Brain microvascular endothelial cell (primary cell): Measurements from ENCODE around the gene CLDN15.
"Not testable (repeated sequence)": the region's sequence is repeated elsewhere in the genome, so short reads cannot be mapped to it uniquely, and the experiment has no call there.

ENCODE experiments used
- DNase-seq: peaks from one replicate; pipeline ENCODE4 v3.0.0-alpha.2; 2020
- H3K27ac ChIP-seq: fragments of 250-450 bp; sonication (Bioruptor Pico); 2 replicates; pipeline ENCODE4 v1.5.1; 2020; ENCODE audit warnings: mild to moderate bottlenecking, moderate library complexity
- H3K27me3 ChIP-seq: fragments of 250-450 bp; sonication (Bioruptor Pico); replicated peaks from 2 replicates; pipeline ENCODE4 v1.5.1; 2020; ENCODE audit warnings: mild to moderate bottlenecking
- H3K36me3 ChIP-seq: fragments of 250-450 bp; sonication (Bioruptor Pico); replicated peaks from 2 replicates; pipeline ENCODE4 v1.5.1; 2020; ENCODE audit warnings: mild to moderate bottlenecking
- H3K4me3 ChIP-seq: 2 replicates; pipeline ENCODE4 v1.5.1; 2011; ENCODE audit warnings: low read depth, mild to moderate bottlenecking, control low read depth, low read length, moderate library complexity
- in situ Hi-C: cut with HindIII; loops from 2 replicates; pipeline ENCODE4 v1.10.0; 2017; ENCODE audit warnings: low sequenced_read_pairs, low pct_ligation_motif_present
- TF ChIP-seq, protein P1 (sequence below): IDR thresholded peaks from 2 replicates; pipeline ENCODE4 v1.5.1; 2011; ENCODE audit warnings: low read depth, mild to moderate bottlenecking, moderate library complexity, low read length, control low read depth, inconsistent platforms; ENCODE audit errors: missing control alignments

CLDN15 gene

DNA sequence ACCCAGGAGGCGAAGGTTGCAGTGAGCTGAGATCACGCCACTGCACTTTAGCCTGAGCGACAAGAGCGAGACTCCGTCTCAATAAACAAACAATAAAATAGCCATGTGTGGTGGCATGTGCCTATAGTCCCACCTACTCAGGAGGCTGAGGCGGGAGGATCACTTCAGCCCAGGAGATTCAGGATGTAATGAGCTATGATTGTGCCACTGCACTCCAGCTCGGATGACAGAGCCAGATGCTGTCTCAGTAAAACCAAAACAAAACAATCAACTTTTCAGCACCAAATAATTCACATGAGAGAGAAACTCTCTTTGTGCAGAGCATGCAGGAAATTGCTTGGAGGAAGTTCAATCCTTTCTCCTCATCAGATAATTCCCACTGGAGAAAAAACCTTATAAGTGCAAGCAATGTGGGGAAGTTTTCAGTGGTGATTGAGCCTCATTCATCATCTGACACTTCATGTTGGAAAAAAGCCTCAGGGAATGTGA lies 20.7 kb upstream of the CLDN15 start:
- H3K27ac ChIP-seq = no peak overlapping the region
- H3K36me3 ChIP-seq = no peaks in the 10 kb centered on the region
- H3K27me3 ChIP-seq = no peaks in the 10 kb centered on the region
- in situ Hi-C loops = no loop called here
- TF ChIP-seq, protein P1, sequence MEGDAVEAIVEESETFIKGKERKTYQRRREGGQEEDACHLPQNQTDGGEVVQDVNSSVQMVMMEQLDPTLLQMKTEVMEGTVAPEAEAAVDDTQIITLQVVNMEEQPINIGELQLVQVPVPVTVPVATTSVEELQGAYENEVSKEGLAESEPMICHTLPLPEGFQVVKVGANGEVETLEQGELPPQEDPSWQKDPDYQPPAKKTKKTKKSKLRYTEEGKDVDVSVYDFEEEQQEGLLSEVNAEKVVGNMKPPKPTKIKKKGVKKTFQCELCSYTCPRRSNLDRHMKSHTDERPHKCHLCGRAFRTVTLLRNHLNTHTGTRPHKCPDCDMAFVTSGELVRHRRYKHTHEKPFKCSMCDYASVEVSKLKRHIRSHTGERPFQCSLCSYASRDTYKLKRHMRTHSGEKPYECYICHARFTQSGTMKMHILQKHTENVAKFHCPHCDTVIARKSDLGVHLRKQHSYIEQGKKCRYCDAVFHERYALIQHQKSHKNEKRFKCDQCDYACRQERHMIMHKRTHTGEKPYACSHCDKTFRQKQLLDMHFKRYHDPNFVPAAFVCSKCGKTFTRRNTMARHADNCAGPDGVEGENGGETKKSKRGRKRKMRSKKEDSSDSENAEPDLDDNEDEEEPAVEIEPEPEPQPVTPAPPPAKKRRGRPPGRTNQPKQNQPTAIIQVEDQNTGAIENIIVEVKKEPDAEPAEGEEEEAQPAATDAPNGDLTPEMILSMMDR = no peak
- H3K4me3 ChIP-seq = no peak overlapping the region
- DNase-seq = no peak

GRCh38 chr7:101255796-101256195 lies 18.2 kb upstream of the CLDN15 start:
- in situ Hi-C loops = no loop called here
- Histone ChIP-seq H3K36me3 (no peaks in the 10 kb centered on the region), H3K27ac (no peak overlapping the region), H3K4me3 (no peak overlapping the region), H3K27me3 (no peaks in the 10 kb centered on the region)
- no peak for DNase-seq
- TF ChIP-seq, protein P1 = no peak

DNA sequence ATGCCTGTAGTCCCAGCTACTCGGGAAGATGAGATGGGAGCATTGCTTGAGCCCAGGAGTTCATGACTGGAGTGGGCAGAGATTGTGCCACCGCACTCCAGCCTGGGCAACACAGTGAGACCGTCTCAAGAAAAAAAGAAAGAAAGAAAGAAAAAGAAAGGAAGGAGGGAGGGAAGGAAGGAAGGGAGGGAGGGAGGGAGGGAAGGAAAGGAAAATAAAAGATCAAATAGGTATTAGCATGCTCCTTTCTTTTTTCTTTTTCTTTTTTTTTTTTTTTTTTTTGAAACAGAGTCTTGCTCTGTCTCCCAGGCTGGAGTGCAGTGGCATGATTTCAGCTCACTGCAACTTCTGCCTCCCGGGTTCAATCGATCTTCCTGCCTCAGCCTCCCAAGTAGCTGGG lies 15.6 kb upstream of the CLDN15 start:
- H3K4me3 ChIP-seq, H3K27me3 ChIP-seq, in situ Hi-C loops, DNase-seq, H3K27ac ChIP-seq, H3K36me3 ChIP-seq: not testable (repeated sequence)

- in situ Hi-C loops = no loop called here
- Histone ChIP-seq H3K36me3 (no peaks in the 10 kb centered on the region), H3K27ac (peak overlapping the region; percentile 69), H3K4me3 (peak overlapping the region; percentile 94), H3K27me3 (no peaks in the 10 kb centered on the region)
- DNase-seq = peak; percentile 100
- TF ChIP-seq, protein P1 = no peak
These were observed 14.5 kb upstream of the CLDN15 start for GRCh38 chr7:101251871-101252659.

- Histone ChIP-seq H3K27me3 (no peaks in the 10 kb centered on the region), H3K27ac (no peak overlapping the region), H3K36me3 (no peaks in the 10 kb centered on the region), H3K4me3 (no peak overlapping the region)
- TF ChIP-seq, protein P1 = no peak
- DNase-seq = no peak
- in situ Hi-C loops = no loop called here
These were observed 12.7 kb upstream of the CLDN15 start for GRCh38 chr7:101250324-101250723.

DNA sequence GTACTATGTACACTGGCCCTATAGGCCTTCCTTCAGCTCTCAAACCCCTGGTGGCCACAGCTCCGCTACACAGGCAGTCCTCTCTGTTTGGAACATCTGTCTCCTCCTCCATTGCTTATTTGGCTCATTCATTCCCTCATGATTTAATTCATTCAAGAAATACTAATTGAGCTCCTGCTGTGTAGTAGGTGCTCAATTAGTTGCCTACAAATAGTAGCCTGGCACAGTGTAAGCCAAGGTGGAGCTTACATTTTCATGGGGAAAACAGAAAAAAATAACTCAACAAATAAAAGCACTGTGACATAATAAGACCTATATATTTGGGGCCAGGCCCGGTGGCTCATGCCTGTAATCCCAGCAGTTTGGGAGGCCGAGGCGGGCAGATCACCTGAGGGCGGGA lies 10.7 kb upstream of the CLDN15 start:
- TF ChIP-seq, protein P1 = no peak
- in situ Hi-C loops = no loop called here
- H3K36me3 ChIP-seq = no peaks in the 10 kb centered on the region
- H3K27me3 ChIP-seq = no peaks in the 10 kb centered on the region
- no peak overlapping the region for H3K27ac ChIP-seq
- H3K4me3 ChIP-seq = no peak overlapping the region
- DNase-seq = no peak
